ENCODE data around the gene APBA1.
"Not testable (repeated sequence)": the region's sequence is repeated elsewhere in the genome, so short reads cannot be mapped to it uniquely, and the experiment has no call there.

Gene APBA1

GRCh38 chr9:69431777-69432176 lies 240.4 kb downstream of the APBA1 start:
- DNase-seq, result no peak

- no peak for DNase-seq
These were observed 241.0 kb downstream of the APBA1 start for GRCh38 chr9:69431203-69431602.

- no peak for DNase-seq
These were observed 242.0 kb downstream of the APBA1 start for GRCh38 chr9:69430206-69430605.

- no peak for DNase-seq
These were observed 242.9 kb downstream of the APBA1 start for GRCh38 chr9:69429281-69429680.

- no peak for DNase-seq
These were observed 244.0 kb downstream of the APBA1 start for GRCh38 chr9:69428017-69428785.

- no peak for DNase-seq
These were observed 244.9 kb downstream of the APBA1 start for GRCh38 chr9:69427286-69427685.

GRCh38 chr9:69425136-69425801 lies 246.9 kb downstream of the APBA1 start:
- DNase-seq, result no peak

GRCh38 chr9:69421908-69422801 lies 250.0 kb downstream of the APBA1 start:
- no peak for DNase-seq

- DNase-seq, result no peak
These were observed 251.4 kb downstream of the APBA1 start for GRCh38 chr9:69420611-69421270.

- no peak for DNase-seq
These were observed 259.4 kb downstream of the APBA1 start for GRCh38 chr9:69412741-69413150.

GRCh38 chr9:69411931-69412740 lies 260.0 kb downstream of the APBA1 start:
- no peak for DNase-seq

- DNase-seq, result no peak
These were observed 260.9 kb downstream of the APBA1 start for GRCh38 chr9:69411246-69411645.

- not testable (repeated sequence) for DNase-seq
These were observed 262.2 kb downstream of the APBA1 start for GRCh38 chr9:69409936-69410335.

- no peak for DNase-seq
These were observed 271.7 kb downstream of the APBA1 start for GRCh38 chr9:69400470-69400869.

- DNase-seq, result no peak
These were observed 274.6 kb downstream of the APBA1 start for GRCh38 chr9:69397384-69398214.

- no peak for DNase-seq
These were observed 275.4 kb downstream of the APBA1 start for GRCh38 chr9:69396759-69397158.

- no peak for DNase-seq
These were observed 276.5 kb downstream of the APBA1 start for GRCh38 chr9:69395718-69396117.

GRCh38 chr9:69393425-69393824 lies 278.7 kb downstream of the APBA1 start:
- no peak for DNase-seq

- DNase-seq, result no peak
These were observed 279.3 kb downstream of the APBA1 start for GRCh38 chr9:69392826-69393225.

- no peak for DNase-seq
These were observed 280.2 kb downstream of the APBA1 start for GRCh38 chr9:69391946-69392345.

GRCh38 chr9:69391487-69391886 lies 280.7 kb downstream of the APBA1 start:
- DNase-seq, result no peak
